PC-9 (cell line): ENCODE results near the gene NISCH.

Experiments used
- EZH2 ChIP-seq: fragments of 200-600 bp; sonication (generic); IDR thresholded peaks from 2 replicates; pipeline ENCODE4 v1.8.0; 2017; ENCODE audit warnings: antibody characterized with exemption, low read depth
- TF ChIP-seq, protein P1 (sequence below): fragments of 200-600 bp; sonication (generic); conservative IDR thresholded peaks from 2 replicates; pipeline ENCODE4 v1.6.1; 2017; ENCODE audit warnings: mixed run types, antibody characterized with exemption, mild to moderate bottlenecking, moderate library complexity

DNA sequence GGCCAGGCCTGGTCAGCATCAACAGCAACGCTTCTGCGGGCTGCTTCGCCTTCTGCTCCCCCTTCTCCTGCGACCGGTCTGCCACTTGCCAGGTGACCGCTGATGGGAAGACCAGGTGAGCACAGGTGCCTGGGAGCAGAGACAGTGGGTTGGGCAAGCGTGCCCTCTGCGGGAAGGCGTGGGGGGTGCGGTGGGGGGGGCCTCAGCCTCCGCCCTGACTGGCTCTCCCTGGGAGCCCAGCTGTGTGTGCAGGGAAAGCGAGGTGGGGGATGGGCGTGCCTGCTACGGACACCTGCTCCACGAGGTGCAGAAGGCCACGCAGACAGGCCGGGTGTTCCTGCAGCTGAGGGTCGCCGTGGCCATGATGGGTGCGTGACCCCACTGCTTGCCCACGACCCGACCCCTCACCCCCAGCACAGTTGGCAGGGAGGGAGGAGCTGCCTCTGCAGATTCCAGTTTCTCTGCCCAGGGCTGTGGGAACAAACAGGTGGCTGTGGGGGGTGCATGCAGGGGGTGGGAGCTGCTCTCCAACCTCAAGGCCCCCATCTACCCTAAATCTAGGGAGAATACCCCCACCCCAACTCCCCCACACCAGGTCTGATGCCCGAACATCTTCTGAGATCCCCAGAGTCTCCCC, 48.5 kb downstream of the NISCH start:
- TF ChIP-seq, protein P1, sequence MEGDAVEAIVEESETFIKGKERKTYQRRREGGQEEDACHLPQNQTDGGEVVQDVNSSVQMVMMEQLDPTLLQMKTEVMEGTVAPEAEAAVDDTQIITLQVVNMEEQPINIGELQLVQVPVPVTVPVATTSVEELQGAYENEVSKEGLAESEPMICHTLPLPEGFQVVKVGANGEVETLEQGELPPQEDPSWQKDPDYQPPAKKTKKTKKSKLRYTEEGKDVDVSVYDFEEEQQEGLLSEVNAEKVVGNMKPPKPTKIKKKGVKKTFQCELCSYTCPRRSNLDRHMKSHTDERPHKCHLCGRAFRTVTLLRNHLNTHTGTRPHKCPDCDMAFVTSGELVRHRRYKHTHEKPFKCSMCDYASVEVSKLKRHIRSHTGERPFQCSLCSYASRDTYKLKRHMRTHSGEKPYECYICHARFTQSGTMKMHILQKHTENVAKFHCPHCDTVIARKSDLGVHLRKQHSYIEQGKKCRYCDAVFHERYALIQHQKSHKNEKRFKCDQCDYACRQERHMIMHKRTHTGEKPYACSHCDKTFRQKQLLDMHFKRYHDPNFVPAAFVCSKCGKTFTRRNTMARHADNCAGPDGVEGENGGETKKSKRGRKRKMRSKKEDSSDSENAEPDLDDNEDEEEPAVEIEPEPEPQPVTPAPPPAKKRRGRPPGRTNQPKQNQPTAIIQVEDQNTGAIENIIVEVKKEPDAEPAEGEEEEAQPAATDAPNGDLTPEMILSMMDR, result no peak
- TF ChIP-seq EZH2, result no peak
